GM18951 (cell line): ENCODE measurements around the gene SEMA5B.

ENCODE experiments used
- POLR2A ChIP-seq: IDR thresholded peaks from 4 replicates; pipeline ENCODE4 v1.6.1; 2011; ENCODE audit warnings: mild to moderate bottlenecking; ENCODE audit not compliant: insufficient read length, insufficient read depth; ENCODE audit errors: extremely low read depth
- in situ Hi-C: fragments of 300-500 bp; cut with MboI; formaldehyde crosslinking; loops from one replicate; pipeline ENCODE4 v1.12.0; 2022; ENCODE audit warnings: low sequenced_read_pairs, mixed read lengths, inconsistent platforms; ENCODE audit not compliant: unreplicated experiment

SEMA5B gene

DNA sequence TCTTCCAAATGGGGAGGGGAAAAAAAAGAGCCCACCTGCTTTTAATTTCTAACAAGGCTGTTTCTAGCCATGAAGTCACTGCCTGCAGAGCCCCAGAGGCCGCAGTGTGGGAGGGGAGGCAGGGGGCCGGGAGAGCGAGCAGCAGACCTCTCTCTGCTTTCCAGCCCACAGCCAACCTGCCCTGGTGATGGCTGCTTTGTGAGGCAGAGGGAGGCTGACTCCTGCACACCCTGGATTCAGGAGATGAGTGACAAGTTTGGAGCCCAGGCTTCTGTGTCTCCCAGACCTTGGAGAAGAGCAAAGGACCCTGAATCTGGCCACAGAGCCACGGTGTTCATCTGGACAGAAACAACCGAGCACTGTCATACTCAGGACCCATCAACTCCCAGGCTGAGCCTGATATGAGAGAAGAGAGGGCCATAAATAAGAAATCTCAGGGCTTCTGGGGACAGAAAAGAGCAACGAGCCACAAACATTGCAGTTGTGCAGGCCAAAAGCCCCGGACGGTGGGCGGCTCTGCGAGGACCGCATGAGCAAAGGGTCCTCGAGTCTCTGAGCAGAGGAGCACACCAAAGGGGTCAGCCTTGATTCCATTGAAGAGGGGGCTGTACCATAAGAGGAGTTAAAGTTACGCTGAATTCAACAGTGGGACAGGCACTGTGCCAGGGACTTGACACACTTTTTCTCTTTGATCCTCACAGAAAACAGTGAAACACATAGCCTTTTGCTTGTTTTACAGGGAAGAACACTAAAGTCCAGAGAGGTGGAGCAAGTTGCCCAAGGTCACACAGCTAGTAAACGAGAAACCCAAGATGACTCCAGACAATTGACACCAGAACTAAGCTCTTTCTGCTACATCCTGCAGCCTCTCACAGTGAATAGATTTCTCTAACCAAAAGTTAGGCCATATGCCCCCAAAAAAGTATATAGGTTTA lies 97.2 kb downstream of the SEMA5B start:
- in situ Hi-C loops = no loop called here
- TF ChIP-seq POLR2A = no peak

DNA sequence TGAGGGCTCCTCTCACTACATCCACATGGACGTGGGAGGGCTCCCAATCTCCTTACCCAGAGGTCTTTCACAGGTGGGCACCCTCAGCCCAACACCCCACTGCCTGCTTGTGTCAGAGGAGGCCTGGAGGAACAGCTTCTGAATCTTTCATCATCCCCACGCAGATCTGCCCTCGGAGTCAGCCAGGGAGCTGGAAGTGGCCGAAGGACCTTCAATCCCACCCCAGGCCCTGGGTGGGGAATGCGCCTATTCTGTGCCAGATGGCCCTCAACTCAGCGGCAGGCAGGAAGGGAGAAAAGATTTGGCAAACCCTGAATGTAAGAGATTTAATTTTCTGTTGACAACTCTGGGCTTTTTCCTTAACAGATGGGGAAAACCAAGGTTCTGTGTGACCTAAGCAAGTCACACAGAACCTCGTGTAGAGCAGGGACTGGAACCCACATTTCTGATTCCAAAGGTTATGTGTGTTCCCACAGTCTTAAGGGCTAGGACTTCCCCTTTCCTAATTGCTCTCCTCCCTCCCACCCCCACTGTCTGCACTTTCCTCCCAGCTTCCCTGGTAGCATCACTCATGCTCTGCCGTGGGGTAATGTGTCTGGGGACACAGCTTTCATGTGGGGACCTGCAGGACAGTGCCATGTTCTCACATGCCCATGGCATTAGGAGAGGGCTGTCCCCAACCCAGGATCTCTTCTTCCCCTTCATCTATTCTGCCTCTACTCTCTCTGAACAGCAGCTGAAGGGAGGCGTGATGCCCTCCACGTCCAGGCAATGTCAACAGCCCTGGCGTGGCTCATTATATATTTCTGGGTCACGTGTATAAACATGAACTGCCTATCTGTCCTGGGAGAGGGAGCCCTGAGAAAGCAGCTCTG lies 98.1 kb downstream of the SEMA5B start:
- in situ Hi-C loops = no loop called here
- TF ChIP-seq POLR2A = no peak

DNA sequence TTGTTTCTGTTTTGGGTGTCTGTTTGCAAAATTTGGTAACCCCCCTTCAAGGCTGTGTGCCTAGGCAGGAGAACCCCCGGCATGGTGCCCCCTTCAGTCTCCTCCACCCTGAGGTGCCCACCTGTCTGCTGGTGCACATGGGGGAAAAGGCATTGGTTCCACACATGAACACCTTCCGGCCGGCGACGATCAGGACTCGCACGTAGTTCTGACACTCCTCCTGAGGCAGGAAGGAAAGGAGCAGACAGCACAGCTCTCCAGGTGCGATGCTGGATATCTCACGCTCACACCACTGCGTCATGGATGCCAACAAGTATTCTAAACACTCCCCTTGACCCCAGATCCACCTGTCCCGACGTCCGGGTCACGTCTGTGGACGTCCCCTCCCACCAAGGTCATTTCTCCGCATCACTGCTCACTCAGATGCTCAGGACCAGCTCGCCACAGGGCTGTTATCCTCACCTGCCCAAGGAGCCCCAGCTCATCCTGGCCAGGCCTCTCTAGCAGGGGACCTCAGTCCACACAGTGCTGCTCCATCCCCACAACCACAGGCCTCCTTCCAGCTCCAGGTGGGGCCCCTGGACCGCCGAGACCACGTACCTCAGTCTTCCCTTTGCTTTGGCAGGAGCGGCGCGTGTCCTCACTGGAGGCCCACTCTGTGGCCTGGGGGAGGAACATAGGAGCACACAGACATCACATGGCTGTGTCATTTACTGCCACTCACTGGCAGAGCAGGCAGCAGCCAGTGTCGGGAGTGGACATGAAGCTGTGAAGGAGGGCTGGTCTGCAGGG lies 99.0 kb downstream of the SEMA5B start:
- no peak for TF ChIP-seq POLR2A
- in situ Hi-C loops = no loop called here

DNA sequence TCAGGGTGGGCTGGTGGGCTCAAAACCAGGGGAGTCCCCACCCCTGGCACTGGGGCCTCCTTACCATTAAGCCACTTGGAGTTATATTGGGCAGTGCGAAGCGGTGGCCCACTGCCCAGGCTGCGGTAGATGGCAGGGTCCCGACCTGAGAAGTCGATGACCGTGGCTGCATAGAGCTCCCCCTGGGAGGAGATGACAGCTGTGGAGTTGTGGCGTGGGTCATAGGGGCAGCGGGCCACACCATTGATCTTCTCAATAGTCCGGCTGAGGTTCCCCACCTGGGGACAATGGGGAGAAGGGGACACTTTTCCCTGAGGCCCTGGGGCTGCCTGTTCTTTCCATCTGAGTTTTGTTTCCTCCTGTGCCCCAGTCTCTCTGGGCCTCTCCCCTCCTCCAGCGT lies 99.8 kb downstream of the SEMA5B start:
- in situ Hi-C loops = no loop called here
- no peak for TF ChIP-seq POLR2A

DNA sequence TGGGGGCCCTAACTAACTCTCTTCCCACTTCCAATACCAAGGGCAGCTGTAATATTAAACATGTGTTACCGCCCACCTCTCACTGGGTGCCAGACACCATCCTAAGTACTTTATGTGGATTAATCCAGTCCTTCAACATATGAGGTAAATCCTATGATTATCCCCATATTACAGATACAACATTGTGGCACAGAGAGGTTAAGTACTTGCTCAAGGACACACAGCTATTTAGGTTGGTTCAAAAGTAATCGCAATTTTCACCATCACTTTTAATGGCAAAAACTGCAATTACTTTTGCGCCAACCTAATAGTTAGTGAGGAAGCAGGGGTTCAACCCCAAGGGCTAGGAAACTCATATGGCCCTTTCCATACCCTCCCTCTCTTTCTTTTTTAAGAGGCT lies 100.8 kb downstream of the SEMA5B start:
- TF ChIP-seq POLR2A = no peak
- in situ Hi-C loops = no loop called here

DNA sequence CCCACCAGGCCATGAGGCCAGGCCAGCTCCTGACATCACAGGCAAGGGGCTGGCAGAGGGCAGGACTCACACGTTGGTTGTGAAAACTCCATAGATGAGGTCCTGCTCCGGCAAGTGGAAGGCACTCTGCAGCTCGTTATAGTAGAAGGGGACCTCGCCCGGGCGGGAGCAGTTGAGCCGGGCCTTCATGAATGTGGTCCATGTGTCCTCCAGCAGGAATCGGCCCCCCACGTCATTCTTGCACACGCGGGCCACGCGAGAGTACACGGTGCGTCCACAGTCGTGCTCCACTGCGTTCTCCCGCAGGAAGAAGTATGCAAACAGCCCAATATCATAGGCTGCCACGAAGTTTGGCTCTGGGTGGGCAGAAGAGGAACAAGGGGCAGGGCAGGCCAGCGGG lies 101.2 kb downstream of the SEMA5B start:
- in situ Hi-C loops = no loop called here
- TF ChIP-seq POLR2A = no peak

DNA sequence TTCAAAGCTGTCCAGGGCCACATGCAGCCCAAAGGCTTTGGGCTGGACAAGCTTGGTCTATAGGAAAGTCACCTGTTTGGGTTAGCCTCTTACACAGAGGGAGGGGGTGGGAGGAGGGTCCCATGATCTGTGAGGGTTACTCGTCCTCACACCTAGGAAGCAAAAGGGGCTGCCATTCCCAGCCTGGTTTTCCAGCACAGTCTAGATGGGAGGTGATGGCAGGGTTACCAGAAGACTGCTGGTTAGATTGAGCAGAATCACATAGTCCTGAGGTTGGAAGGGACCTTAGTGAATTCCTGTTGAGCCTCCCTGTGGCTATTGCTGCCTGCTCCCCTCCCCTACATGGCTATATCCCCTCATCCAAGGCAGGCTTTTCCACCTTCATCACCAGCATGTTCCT lies 101.8 kb downstream of the SEMA5B start:
- TF ChIP-seq POLR2A = no peak
- in situ Hi-C loops = no loop called here

DNA sequence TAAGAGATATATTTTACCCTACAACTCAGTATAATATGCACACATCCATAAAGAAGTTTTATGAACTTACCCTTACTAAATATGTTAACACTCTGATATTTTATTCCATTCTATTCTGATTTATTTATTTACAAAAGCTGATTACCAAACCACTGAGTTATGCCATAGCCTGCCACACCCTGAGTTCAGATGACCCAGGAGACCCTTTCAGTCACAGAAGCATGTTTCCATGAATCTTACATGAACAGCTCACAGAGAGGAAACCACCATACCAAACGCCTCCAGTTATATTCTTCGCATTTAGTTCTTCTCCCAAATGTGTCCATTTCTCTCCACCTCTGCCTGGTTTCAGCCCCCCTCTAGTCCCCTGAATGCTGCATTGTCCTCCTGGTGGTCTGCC lies 103.5 kb downstream of the SEMA5B start:
- in situ Hi-C loops = no loop called here
- no peak for TF ChIP-seq POLR2A

DNA sequence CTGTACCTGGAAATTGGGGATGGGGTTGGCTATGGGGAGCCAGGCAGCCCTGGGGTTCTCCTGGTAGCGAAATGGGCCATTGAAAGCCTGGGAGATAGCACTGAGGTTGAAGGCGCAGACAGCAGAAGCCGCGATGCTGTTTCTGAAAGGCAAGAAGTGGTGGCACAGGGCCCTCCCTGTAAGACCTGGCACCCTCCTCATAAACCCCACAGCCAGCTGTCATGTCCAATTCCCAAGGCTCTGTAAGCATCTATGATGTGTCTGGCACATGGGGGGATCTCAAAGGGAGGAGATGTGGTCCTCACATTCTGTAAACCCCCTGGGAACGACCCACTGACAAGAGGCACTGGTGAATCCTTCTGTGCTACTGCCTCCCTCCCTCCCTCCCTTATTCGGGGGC lies 104.0 kb downstream of the SEMA5B start:
- in situ Hi-C loops = no loop called here
- TF ChIP-seq POLR2A = no peak

DNA sequence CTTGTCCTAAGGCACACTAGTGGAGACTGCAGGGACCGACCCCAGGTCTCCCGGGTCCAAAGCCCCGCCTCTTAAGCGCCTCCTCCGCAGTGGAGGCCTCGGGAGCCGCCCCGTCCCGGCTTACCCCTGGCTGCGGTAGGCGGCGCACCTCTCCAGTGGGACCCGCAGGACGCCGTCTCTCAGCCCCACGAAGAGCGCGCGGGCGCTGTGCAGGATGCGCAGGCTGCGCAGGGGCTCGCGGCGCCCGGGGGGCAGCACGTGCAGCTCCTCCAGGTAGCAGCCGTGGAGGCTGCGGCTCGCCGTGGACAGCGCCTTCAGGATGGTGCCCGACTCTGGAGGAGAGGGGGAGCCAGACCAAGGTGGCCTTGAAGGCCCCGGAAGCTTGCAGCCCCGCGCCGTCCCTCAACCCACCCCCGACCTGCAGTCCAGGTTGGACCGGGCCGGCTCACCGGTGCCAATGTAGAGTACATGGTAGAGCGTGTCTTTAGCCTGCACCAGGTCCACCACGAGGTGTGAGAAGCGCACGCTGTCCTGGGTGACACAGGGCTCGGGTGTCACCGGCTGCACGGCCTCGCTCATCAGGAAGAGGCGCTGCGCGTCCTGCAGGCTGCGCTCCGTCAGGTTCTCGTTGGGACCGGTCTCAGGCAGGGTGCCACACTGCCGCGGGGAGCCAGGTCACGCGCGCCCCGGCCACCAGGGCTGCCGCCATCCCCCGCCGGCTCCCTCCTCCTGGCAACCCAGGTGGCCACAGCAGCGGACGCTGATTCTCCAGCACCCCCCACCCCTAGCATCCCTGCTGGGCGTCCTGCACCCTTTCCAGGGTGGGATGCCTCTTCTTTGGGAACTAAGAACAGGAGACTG lies 105.5 kb downstream of the SEMA5B start:
- in situ Hi-C loops = no loop called here
- TF ChIP-seq POLR2A = no peak

DNA sequence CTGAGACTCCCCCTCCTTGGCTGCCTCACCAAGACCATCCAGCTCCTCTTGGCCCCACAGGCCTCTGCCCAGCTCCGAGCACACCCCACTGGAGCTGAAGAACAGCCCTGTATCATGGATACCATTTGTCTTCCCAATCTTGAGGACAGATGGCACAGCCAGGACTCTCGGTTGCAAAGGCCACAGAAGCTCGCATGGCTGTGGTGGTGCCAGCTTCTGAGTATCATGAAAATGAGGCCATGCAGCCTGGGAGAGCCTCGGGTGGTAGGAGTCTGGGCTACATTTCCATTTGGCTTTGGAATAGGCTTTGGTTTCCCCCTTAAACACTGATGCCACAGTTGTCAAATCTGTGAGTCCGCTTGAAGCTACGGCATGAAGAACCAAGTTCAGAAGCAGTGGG lies 106.6 kb downstream of the SEMA5B start:
- TF ChIP-seq POLR2A = no peak
- in situ Hi-C loops = no loop called here

- in situ Hi-C loops = no loop called here
- no peak for TF ChIP-seq POLR2A
Measured at GRCh38 chr3:122919291-122919610, 108.3 kb downstream of the SEMA5B start.
